Measurements from ENCODE around the gene COL4A1.

Gene COL4A1

DNA sequence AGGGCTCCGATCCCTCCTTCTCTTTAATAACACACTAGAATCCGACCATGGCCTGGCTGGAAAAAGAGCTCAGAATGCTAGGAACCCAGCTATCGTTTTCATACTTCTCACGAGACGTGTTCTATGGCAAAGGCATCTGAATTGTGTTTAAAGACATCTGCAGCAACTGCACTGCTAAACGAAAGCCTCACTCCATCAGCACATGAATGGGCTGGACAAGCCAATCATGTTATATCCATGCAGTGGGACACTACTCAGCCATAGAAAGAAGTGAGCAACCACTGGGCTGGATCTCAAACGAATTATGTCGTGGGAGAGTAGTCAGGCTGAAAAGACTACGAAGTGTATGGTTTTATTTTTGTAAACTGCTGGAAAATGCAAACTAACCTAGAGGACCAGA, 136.1 kb downstream of the COL4A1 start:
- no peak for DNase-seq (ENCODE audit: low read depth)
- H3K4me3 ChIP-seq (ENCODE audit: control insufficient read depth, low read depth, low read length): no peak overlapping the region
- TF ChIP-seq, protein P1, sequence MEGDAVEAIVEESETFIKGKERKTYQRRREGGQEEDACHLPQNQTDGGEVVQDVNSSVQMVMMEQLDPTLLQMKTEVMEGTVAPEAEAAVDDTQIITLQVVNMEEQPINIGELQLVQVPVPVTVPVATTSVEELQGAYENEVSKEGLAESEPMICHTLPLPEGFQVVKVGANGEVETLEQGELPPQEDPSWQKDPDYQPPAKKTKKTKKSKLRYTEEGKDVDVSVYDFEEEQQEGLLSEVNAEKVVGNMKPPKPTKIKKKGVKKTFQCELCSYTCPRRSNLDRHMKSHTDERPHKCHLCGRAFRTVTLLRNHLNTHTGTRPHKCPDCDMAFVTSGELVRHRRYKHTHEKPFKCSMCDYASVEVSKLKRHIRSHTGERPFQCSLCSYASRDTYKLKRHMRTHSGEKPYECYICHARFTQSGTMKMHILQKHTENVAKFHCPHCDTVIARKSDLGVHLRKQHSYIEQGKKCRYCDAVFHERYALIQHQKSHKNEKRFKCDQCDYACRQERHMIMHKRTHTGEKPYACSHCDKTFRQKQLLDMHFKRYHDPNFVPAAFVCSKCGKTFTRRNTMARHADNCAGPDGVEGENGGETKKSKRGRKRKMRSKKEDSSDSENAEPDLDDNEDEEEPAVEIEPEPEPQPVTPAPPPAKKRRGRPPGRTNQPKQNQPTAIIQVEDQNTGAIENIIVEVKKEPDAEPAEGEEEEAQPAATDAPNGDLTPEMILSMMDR (IDR thresholded peaks at IDR 0.05; ENCODE audit: control insufficient read depth, insufficient read depth, low read depth, low read length, missing control alignments): no peak

DNA sequence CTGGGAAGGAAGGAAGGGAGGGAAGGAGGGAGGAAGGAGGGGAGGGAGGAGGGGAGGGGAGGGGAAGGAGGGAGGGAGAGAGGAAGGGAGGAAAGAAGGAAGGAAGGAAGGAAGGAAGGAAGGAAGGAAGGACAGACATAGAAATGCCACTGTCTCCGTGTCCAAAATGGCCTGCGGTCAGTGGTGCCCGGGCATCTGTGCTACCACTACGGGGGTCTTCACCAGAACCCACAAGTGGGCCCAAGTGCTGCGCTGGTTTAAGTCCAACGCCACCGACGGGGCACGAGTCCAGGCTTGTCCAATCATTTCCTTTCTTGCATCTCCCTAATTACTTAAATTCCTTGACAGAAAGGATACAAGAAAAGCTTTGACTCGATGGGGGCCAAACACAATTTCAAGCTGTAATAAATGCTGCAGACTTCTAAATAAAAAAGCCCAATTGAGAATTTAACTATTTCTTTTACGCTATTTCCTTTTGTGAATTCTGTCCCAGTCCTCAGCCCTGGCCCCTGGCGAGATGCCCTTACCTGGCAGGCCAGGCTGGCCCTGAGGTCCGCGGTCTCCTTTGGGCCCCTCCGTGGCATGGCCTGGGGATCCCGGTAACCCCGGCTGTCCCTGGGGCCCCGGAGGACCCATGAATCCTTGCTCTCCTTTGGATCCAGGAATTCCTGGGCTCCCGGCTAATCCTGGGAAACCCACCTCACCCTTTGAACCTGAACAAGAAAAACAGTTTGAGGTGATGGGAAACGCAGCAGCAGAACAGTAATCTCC, 136.8 kb downstream of the COL4A1 start:
- no peak for DNase-seq (ENCODE audit: low read depth)
- H3K4me3 ChIP-seq (ENCODE audit: control insufficient read depth, low read depth, low read length): no peak overlapping the region
- TF ChIP-seq, protein P1 (IDR thresholded peaks at IDR 0.05; ENCODE audit: control insufficient read depth, insufficient read depth, low read depth, low read length, missing control alignments): no peak

DNA sequence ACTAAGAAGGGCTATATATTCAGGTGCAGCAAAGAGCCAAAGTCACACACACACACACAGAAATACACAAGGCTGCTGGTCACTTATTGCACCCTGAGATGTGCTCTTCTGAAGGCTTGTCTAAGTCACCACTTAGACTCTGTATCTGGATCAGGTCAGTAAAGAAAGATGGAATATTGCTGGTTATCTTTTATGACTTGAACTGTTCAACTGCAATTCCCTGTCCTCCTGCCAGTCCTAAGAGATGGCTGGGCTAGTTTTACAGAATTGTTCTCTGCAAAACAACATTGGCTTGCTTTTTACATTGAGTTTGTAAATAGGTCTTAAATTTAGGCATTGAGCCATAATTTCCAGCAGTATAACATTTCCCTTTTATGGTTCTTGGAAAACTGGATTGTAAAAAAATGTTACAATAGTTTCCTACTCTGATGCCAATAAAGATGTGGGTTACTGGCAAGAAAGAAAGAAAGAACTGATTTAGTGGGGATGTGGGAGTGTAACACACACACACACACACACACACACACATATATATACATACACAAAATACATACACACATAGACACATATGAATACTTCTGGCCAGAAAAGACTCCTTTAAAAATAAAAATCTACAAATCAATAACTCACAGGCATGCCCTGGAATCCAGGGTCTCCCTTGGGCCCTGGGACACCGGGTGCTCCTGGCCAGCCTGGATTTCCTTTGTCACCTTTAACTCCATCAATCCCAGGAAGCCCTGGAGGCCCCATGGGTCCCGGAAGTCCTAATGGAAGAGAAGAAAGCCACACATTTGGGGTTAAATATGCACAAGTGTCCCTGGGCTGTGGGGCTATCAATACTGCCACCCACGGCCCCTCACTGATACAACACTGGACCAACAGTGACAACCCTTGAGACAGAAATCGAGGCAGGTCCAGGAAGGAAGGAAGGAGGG, 137.7 kb downstream of the COL4A1 start:
- TF ChIP-seq, protein P1 (IDR thresholded peaks at IDR 0.05; ENCODE audit: control insufficient read depth, insufficient read depth, low read depth, low read length, missing control alignments): no peak
- H3K4me3 ChIP-seq (ENCODE audit: control insufficient read depth, low read depth, low read length): no peak overlapping the region
- DNase-seq (ENCODE audit: low read depth): no peak

DNA sequence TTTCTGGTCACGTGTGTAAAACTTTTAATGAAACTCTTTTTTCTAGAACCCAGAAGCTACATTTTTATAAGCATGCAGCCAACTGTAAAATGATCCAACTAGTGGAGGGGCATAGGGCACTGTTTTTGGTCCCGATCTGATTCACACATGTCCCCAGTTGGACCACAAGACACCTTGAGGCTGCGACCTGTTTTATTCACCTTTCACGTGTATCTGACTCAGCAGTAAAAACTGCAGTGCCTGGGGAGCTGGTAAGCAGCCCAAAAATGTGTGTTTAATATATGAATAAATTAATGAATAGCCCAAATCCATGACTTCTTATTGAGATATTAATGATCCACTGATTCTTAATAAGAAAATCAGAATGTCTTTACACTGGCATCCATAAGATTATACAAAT, 140.4 kb downstream of the COL4A1 start:
- H3K4me3 ChIP-seq (ENCODE audit: control insufficient read depth, low read depth, low read length): no peak overlapping the region
- DNase-seq (ENCODE audit: low read depth): no peak
- TF ChIP-seq, protein P1 (IDR thresholded peaks at IDR 0.05; ENCODE audit: control insufficient read depth, insufficient read depth, low read depth, low read length, missing control alignments): no peak

DNA sequence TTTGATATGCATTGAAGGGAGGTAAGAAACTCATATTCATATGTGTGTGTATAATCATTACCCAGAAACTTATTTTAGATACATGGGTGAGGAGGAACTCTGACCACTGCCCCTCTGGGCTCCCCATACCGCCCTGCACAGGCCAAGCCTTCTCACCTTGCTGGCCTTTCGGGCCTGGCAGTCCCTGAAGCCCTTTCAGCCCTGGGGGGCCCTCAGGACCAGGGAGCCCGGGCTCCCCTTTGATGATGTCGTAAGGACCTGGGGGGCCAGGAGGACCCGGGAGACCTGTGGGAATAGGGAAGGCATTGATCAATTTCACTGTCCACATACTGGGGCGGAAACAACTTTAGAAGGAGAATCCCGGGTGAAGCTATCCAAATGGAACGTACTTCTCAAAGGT, 142.3 kb downstream of the COL4A1 start:
- TF ChIP-seq, protein P1 (IDR thresholded peaks at IDR 0.05; ENCODE audit: control insufficient read depth, insufficient read depth, low read depth, low read length, missing control alignments): no peak
- DNase-seq (ENCODE audit: low read depth): no peak
- no peak overlapping the region for H3K4me3 ChIP-seq (ENCODE audit: control insufficient read depth, low read depth, low read length)

DNA sequence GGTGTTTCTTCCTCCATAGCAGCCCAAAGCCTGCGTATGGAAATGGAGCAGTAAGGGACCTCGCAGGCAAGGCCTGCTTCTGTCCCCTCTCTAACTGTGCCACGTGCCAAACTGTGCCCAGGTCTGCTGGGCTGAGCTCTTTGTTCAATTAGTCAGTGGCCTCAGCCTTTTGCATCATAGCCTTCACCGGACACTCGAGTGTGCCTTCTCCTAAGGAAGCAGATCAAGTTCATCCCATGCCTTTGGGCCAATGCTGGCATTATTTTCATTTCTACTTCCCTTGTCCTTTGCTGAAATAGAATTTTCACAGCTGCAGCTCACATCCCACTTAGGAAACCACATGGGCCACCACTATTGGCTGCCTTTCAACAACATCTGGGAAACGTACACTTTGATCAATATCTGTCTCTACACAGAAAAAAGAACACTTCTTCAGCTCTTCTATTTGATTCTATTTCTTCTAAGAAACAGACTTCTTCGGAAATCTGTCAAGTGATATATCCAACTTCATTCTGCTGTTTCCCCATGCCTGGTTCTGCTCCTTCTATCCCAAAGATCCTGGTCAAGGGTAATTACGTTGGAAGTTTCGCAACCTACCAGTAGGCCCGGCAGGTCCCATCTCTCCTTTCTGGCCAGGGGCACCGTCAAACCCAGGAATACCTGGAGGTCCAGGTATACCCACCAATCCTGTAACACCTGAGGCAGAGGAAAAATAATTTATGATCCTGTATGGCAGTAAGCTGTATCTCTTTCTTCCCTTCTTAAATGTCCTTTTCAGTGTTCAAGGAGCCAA, 143.9 kb downstream of the COL4A1 start:
- DNase-seq (ENCODE audit: low read depth): no peak

More for the DNA sequence above, 143.9 kb downstream of the COL4A1 start:
- TF ChIP-seq, protein P1 (IDR thresholded peaks at IDR 0.05; ENCODE audit: control insufficient read depth, insufficient read depth, low read depth, low read length, missing control alignments): no peak
- no peak overlapping the region for H3K4me3 ChIP-seq (ENCODE audit: control insufficient read depth, low read depth, low read length)

Data from AG09309 (cell line).